ENCODE results near the gene WT1.

DNA sequence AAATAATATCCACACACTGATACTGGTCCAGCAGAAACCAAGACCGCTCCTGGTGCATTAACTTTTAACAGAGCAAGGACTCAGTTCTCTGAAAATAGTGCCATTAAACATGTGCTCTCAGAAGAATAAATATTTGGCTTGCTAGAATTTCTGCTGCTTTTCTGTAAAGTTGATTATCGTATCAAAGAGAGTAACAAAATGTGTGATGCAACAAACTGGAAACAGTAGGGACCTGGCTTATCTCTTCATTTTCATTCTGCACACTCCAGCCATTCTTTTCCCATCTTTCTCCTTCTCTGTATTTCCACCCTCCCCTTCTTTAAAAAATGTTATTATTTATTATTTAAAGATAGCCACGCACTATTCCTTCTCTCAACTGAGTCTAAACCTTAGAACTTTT, 43.9 kb downstream of the WT1 start:
- TF ChIP-seq, protein P1, sequence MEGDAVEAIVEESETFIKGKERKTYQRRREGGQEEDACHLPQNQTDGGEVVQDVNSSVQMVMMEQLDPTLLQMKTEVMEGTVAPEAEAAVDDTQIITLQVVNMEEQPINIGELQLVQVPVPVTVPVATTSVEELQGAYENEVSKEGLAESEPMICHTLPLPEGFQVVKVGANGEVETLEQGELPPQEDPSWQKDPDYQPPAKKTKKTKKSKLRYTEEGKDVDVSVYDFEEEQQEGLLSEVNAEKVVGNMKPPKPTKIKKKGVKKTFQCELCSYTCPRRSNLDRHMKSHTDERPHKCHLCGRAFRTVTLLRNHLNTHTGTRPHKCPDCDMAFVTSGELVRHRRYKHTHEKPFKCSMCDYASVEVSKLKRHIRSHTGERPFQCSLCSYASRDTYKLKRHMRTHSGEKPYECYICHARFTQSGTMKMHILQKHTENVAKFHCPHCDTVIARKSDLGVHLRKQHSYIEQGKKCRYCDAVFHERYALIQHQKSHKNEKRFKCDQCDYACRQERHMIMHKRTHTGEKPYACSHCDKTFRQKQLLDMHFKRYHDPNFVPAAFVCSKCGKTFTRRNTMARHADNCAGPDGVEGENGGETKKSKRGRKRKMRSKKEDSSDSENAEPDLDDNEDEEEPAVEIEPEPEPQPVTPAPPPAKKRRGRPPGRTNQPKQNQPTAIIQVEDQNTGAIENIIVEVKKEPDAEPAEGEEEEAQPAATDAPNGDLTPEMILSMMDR (IDR thresholded peaks at IDR 0.05): no peak
- TF ChIP-seq EP300 (IDR thresholded peaks at IDR 0.05): no peak
